OCI-LY3 (cell line): Measurements from ENCODE around the gene TMEM8B.

Experiments
- EZH2phosphoT487 ChIP-seq: fragments of 200-600 bp; shearing (Covaris generic); IDR thresholded peaks from 2 replicates; pipeline ENCODE4 v1.6.1; 2018; ENCODE audit warnings: antibody characterized with exemption, mixed run types, low read depth
- TF ChIP-seq, protein P1 (sequence below): fragments of 200-600, 300-600 bp; sonication (generic); IDR thresholded peaks from 2 replicates; pipeline ENCODE4 v1.5.1; 2014; ENCODE audit warnings: antibody characterized with exemption, low read length, low read depth

DNA sequence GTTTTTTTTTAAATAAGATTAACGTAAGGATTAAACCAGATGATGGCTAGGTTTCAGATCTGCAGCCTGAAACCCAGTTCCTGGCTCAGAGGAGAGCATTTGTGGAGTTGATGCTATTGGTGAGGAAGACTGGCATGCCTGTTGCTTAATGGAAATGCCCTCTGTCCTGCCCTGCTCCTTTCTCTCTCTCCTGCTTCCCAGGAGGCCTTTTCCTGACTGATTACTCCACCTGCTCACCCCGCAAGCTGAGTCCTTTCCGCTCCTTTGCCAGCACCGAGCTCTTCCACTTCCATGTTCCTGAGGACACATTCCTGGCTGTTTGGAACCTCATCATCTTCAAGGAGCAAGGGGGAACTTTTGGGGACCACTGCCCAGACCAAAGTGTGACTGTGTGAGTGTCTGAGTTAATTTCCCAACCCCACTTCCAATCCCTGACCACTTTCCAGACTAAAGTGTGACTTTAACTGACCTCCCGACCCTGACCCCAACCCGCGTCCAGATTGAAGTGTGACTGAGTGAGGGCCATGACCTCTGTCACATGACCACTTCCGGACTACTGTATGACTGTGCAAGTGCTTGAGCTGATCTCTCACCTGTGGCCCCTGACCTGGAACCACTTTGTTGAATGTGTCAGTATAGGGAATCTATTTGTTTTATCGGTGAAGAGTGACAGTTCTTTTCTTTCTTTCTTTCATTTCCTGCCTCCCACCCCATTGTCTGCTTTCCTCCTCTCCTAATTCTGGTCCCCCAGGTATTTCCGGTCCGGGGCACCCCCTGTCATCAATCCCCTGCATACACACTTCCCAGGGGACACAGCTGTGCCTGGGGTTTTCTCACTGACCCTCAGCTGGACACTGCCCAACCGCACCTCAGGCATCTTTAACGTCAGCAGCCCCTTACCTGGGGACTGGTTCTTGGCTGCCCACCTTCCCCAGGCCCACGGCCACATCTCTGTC, 5.5 kb downstream of the TMEM8B start:
- TF ChIP-seq, protein P1, sequence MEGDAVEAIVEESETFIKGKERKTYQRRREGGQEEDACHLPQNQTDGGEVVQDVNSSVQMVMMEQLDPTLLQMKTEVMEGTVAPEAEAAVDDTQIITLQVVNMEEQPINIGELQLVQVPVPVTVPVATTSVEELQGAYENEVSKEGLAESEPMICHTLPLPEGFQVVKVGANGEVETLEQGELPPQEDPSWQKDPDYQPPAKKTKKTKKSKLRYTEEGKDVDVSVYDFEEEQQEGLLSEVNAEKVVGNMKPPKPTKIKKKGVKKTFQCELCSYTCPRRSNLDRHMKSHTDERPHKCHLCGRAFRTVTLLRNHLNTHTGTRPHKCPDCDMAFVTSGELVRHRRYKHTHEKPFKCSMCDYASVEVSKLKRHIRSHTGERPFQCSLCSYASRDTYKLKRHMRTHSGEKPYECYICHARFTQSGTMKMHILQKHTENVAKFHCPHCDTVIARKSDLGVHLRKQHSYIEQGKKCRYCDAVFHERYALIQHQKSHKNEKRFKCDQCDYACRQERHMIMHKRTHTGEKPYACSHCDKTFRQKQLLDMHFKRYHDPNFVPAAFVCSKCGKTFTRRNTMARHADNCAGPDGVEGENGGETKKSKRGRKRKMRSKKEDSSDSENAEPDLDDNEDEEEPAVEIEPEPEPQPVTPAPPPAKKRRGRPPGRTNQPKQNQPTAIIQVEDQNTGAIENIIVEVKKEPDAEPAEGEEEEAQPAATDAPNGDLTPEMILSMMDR: no peak
- TF ChIP-seq EZH2phosphoT487: no peak
